Nephron progenitor cell (in vitro differentiated cells): ENCODE results near the gene LAPTM5.
A peak's percentile ranks its signal among the peaks of the same experiment; 100 is the strongest.
"Not testable (repeated sequence)": the region's sequence is repeated elsewhere in the genome, so short reads cannot be mapped to it uniquely, and the experiment has no call there.

Experiments
- DNase-seq: peaks from one replicate; pipeline ENCODE4 v3.0.0; 2021
- H3K27ac Mint-ChIP-seq: 2 replicates; pipeline ENCODE4 v1.8.0; 2021; ENCODE audit warnings: mild to moderate bottlenecking, moderate library complexity, mixed read lengths
- H3K27me3 Mint-ChIP-seq: 2 replicates; pipeline ENCODE4 v1.8.0; 2021; ENCODE audit warnings: mild to moderate bottlenecking, low read depth, mixed read lengths; ENCODE audit not compliant: poor library complexity
- H3K36me3 Mint-ChIP-seq: 2 replicates; pipeline ENCODE4 v1.8.0; 2021; ENCODE audit warnings: low read depth, mixed read lengths
- H3K4me1 Mint-ChIP-seq: 2 replicates; pipeline ENCODE4 v1.8.0; 2021; ENCODE audit warnings: mixed read lengths
- H3K4me3 Mint-ChIP-seq: 2 replicates; pipeline ENCODE4 v1.8.0; 2021; ENCODE audit warnings: mild to moderate bottlenecking, moderate library complexity, mixed read lengths
- H3K9me3 Mint-ChIP-seq: 2 replicates; pipeline ENCODE4 v1.8.0; 2021; ENCODE audit warnings: mild to moderate bottlenecking, moderate library complexity, mixed read lengths
- CTCF ChIP-seq: fragments of 200-600 bp; sonication (generic); IDR thresholded peaks from 2 replicates; pipeline ENCODE4 v1.5.0; 2021; ENCODE audit warnings: antibody characterized with exemption

The LAPTM5 gene

GRCh38 chr1:30793209-30793608, 35.6 kb upstream of the LAPTM5 start:
- peaks cover 21% of the 10 kb centered on the region for H3K4me1 Mint-ChIP-seq
- TF ChIP-seq CTCF = no peak
- H3K27me3 Mint-ChIP-seq = peaks cover 36% of the 10 kb centered on the region

GRCh38 chr1:30791868-30792267, 34.3 kb upstream of the LAPTM5 start:
- TF ChIP-seq CTCF = no peak
- peaks cover 33% of the 10 kb centered on the region for H3K4me1 Mint-ChIP-seq
- no peaks in the 10 kb centered on the region for H3K36me3 Mint-ChIP-seq
- H3K4me3 Mint-ChIP-seq = no peak overlapping the region
- no peak for DNase-seq
- peaks cover 40% of the 10 kb centered on the region for H3K27me3 Mint-ChIP-seq
- no peak overlapping the region for H3K27ac Mint-ChIP-seq
- no peaks in the 10 kb centered on the region for H3K9me3 Mint-ChIP-seq

More at GRCh38 chr1:30793209-30793608, 35.6 kb upstream of the LAPTM5 start:
- no peak overlapping the region for H3K27ac Mint-ChIP-seq
- no peak overlapping the region for H3K4me3 Mint-ChIP-seq
- H3K9me3 Mint-ChIP-seq = no peaks in the 10 kb centered on the region
- DNase-seq = no peak
- H3K36me3 Mint-ChIP-seq = no peaks in the 10 kb centered on the region

GRCh38 chr1:30790850-30791778, 33.5 kb upstream of the LAPTM5 start:
- Mint-ChIP-seq H3K27me3 (peaks cover 40% of the 10 kb centered on the region), H3K27ac (peak overlapping the region; percentile 19), H3K4me3 (no peak overlapping the region), H3K9me3 (no peaks in the 10 kb centered on the region), H3K36me3 (no peaks in the 10 kb centered on the region), H3K4me1 (peaks cover 39% of the 10 kb centered on the region)
- no peak for DNase-seq
- TF ChIP-seq CTCF = no peak

- H3K27ac Mint-ChIP-seq, H3K9me3 Mint-ChIP-seq, DNase-seq, H3K4me3 Mint-ChIP-seq, H3K36me3 Mint-ChIP-seq: not testable (repeated sequence)
- H3K27me3 Mint-ChIP-seq = peaks cover 40% of the 10 kb centered on the region
- peaks cover 41% of the 10 kb centered on the region for H3K4me1 Mint-ChIP-seq
Measured at GRCh38 chr1:30790256-30790525, 32.6 kb upstream of the LAPTM5 start.

- peak overlapping the region; percentile 80 for H3K27ac Mint-ChIP-seq
- peaks cover 44% of the 10 kb centered on the region for H3K4me1 Mint-ChIP-seq
- no peaks in the 10 kb centered on the region for H3K9me3 Mint-ChIP-seq
- TF ChIP-seq CTCF = no peak
- H3K27me3 Mint-ChIP-seq = peaks cover 40% of the 10 kb centered on the region
- H3K4me3 Mint-ChIP-seq = no peak overlapping the region
- DNase-seq = no peak
- no peaks in the 10 kb centered on the region for H3K36me3 Mint-ChIP-seq
Measured at GRCh38 chr1:30789388-30790255, 32.0 kb upstream of the LAPTM5 start.

GRCh38 chr1:30788580-30789387, 31.2 kb upstream of the LAPTM5 start:
- H3K9me3 Mint-ChIP-seq = no peaks in the 10 kb centered on the region
- H3K27ac Mint-ChIP-seq = peak overlapping the region; percentile 79
- no peak overlapping the region for H3K4me3 Mint-ChIP-seq
- H3K36me3 Mint-ChIP-seq = no peaks in the 10 kb centered on the region
- no peak for TF ChIP-seq CTCF
- peaks cover 43% of the 10 kb centered on the region for H3K27me3 Mint-ChIP-seq
- DNase-seq = no peak
- H3K4me1 Mint-ChIP-seq = peaks cover 45% of the 10 kb centered on the region
